EH (cell line): ENCODE data around the gene RNF215.

Source experiments
- DNase-seq: peaks from one replicate; pipeline ENCODE4 v3.0.0-alpha.2; 2015; ENCODE audit warnings: low read depth

RNF215 gene

DNA sequence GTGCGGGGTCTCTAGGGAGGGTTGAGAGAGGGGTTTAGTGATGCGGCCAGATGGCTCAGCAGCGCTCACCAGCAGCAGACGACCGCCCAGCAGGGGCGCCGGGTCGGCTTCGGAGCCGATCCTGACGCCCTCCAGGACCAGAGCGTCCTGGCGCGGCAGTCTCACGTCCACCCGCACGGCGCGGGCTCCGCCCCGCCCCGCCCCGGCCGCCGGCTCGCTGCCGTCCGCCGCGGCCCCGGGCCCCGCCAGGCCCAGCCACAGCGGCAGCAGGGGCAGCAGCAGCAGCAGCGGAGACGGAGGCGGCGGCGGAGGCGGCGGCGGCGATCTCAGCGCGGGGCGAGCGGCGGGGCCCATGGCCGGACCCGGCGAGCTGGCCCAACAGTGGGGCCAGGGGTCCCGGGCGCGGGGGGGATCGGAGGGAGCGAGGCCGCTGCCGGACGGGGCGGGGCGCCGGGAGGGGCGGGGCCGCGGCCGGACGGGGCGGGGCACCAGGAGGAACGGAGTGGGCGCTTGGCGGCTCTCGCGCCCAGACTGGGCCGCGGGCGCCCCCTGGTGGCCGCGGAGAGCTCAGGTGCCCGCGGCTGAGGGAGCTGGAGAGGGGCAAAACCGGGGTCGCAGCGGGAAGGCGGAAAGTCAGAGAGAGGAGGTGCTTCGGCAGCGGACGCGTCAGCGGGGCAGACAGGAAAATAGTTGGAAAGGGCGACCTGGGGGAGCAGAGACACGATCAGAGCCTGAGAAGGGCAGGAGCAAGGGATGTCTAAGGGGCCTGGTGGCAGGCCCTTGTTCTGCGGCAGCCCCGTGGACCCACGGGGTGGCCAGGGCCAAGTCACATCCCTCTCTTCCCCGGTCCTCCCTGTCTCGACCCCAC, at the start of gene RNF215:
Gene RNF215, minus strand, starts transcription at position 452 of the 868 bp plus-strand sequence. Its CDS starts 98 bp downstream, at position 354.
- DNase-seq, result peak; percentile 80

DNA sequence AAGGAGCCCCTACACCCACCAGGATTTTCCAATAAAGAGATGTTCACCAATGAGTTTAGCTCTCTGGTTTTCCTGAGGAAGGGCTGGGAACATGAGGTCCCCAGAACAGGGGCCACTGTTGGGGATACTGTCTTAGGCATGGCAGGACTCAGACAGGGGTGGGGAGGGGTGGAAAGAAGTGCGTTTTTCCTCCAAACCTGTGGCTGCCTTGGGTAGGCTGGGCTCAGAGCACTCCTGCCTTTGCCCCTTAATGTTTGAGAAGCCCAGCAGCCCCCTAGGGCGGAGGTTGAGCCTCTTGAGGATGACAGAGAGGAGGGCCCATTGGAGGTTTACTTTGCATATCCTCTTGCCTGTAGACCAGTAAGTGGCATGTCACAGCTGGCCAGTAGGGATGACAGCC, 49.0 kb upstream of the RNF215 start:
- no peak for DNase-seq

DNA sequence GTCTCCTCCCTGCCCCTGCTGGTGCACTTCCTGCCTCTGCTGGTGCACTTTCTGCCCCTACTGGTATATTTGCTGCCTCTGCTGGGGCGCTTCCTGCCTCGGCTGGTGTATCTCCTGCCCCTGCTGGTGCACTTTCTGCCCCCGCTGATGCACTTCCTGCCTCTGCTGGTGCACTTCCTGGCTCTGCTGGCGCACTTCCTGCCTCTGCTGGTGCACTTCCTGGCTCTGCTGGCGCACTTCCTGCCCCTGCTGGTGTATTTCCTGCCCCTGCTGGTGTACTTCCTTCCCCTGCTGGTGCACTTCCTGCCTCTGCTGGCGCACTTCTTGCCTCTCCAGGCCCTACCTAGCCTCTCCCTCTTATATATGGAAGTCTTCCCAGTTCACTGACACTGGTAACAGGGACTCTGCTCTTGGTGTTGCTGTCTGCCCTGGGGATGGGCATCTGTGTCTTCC, 48.5 kb upstream of the RNF215 start:
- DNase-seq, result no peak

DNA sequence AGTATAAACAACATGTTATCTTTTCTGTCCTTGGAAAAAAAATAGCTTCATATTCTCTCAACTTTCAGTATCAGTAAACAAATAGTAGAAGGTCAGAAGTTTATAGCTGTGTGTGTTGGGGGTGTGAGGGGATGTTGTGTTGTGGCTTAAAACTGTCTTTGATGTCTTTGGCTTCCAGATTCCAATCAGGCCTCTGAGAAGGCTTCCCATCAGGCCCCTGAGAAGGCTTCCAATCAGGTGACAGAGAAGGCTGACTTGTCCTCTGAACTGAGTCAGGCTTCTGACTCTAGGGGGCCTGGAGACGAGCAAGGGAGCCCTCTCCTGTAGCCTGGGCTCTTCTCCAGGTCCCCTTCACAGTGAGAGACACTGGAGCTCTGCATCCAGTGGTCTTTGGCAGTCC, 47.6 kb upstream of the RNF215 start:
- DNase-seq, result no peak

DNA sequence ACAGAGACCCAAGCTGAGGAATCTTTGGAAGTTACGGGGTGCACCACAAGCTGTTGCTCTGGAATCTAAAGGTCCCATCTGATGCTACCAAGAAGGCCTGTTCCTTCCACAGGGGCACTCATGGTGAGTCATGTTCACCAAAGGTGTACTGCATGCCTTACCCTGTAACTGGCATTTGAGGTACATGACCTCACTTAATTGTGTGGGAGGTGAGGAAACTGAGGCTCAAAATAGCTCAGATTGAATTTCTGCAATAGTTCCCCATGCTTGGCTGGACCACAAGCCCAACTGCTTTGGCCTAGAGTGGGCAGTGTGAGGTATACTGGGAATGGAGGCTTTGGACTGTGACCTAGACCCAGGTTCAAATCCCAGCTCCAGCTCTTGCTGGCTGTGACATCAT, 46.6 kb upstream of the RNF215 start:
- no peak for DNase-seq

DNA sequence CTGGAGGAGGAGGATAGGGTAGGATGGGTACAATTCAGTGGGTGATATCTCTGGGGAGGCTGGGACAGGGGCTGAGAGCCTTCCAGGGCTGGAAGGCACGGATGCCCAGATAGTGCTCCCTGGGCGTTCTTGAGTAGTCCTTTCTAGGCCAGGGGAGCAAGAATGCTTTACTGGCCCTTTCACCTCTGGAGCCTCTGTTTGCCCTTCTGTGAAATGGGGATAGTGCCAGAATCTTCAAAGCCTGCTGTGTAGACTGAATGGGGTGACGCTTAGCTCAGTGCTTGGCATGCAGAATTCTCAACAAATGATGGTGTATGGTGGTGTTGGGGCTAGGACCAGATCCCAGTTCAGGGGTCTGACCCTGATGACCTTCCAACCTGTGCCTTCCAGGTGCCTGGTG, 46.0 kb upstream of the RNF215 start:
- no peak for DNase-seq

DNA sequence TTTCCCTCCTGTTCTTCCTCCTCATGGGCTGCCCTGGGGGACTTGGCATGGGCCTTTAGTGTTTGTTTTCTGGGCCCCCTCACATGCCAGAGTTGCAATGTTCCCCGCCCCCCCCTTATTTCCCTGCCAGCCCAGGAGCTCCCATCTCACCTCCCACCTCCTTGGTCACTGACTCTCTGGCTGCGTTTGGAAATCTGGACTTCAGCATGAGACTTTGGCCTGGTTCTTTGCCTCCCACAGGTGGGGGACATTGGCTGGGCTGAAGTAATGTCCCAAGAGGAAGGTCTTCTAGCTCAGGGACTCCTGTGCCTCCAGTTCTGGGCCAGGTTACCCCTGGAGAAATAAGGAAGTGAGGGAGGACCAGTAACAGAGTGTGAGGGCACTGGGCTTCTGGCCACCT, 45.3 kb upstream of the RNF215 start:
- no peak for DNase-seq

DNA sequence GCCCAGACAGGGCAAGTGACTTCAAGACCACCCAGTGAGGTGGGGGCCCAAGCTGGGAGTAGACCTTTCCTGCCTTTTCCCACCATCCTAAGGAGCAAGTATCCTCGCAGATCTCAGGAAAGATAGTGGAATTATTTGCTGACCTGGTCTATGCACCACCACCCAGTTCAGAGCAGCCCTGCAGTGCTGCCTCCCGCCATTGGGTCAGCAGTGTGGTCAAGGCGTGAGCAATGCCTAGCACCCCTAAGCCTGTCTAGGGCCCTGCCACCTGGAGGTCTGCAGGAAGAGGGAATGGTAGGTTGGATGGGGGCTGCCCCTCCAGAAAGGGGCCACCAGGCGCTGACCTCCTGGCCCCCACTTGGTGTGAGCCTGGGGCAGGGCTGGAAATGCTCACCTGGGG, 44.9 kb upstream of the RNF215 start:
- DNase-seq, result no peak

DNA sequence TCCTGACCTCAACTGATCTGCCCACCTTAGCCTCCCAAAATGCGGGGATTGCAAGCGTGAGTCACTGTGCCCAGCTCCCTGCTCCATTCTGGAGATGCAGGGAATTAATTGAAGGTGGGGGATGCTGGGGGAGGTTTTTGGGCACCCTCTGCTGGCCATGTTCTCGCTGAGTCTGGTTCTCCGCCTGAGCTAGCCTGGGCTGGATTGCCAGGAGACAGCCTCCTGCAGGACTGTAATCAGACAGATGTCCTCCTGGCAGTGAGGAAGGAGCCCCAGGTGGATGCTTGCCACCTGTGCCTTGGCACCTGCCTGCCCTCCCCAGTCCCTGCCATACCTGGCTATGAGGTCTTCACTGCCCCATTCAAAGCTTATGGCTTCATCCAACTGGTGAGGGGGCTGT, 43.7 kb upstream of the RNF215 start:
- DNase-seq, result no peak

DNA sequence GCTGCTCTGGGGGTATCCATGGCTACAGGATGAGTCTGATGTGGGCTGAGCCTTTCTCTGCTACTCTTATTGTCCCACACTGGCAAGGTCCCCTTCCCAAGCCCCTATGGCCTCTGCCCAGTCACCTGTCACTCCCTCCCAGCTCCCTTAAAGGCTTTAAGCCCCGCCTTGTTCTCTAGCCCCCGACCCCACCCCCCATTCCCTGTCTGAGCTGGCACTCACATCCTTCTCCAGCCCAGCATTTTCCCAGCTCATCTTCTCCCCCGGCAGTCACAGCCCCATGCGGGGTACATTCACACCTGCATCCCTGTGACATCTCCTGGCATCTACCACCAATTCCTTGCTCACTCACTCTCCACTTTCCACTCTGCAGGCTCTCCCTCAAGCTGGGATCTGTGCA, 42.7 kb upstream of the RNF215 start:
- DNase-seq, result no peak

DNA sequence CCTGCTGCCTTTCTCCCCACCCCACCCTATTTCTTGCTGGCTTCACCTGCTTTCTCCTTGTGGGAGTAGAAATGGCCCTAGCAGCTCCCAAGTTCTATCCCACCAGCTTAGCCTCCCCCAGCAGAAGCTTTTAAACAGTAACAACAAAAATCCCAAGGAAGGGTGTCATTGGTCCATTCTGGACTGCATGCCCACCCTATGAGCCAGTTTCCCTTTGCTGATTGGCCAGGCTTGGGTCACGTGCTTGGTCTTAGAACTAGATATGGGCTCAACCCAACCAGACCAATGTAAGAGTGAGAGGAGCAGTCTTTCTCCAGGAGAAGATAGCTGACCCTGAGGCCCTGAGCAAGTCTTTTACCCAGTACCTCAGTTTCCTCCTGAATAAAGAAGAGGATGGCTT, 40.7 kb upstream of the RNF215 start:
- DNase-seq, result no peak

DNA sequence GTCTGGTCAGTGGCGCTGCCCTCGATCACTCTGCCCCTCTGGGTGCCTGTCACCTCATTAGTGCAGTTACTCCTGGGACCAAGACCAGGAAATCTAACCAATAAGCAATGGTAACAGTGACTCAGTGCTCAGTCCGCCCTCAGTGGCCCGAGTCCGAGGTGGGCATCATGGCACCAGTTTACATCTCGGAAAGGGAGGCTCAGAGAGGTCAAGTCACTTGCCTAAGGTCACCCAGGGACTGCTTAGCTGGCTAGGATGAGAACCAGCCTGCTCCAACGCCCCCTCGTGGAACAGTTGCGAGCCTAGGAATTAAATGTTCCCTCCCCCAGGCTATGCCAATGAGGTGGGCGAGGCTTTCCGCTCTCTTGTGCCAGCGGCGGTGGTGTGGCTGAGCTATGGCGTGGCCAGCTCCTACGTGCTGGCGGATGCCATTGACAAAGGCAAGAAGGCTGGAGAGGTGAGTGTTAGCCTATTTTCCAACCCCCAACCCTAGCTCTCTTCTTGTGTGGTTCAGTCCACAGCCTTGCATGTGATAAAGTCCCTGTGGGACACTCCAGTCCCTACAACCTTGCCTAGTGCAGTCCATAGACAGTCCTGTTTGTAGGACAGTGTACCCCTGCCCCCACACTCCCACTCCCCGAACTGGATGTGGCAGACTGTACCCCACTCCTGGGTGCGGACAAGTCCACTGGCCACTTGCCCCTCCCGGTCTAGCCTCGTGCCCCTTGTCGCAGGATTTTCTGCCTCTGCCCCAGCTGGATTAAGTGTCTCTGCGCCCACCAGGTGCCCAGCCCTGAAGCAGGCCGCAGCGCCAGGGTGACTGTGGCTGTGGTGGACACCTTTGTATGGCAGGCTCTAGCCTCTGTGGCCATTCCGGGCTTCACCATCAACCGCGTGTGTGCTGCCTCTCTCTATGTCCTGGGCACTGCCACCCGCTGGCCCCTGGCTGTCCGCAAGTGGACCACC, 39.5 kb upstream of the RNF215 start:
- DNase-seq, result peak; percentile 77

DNA sequence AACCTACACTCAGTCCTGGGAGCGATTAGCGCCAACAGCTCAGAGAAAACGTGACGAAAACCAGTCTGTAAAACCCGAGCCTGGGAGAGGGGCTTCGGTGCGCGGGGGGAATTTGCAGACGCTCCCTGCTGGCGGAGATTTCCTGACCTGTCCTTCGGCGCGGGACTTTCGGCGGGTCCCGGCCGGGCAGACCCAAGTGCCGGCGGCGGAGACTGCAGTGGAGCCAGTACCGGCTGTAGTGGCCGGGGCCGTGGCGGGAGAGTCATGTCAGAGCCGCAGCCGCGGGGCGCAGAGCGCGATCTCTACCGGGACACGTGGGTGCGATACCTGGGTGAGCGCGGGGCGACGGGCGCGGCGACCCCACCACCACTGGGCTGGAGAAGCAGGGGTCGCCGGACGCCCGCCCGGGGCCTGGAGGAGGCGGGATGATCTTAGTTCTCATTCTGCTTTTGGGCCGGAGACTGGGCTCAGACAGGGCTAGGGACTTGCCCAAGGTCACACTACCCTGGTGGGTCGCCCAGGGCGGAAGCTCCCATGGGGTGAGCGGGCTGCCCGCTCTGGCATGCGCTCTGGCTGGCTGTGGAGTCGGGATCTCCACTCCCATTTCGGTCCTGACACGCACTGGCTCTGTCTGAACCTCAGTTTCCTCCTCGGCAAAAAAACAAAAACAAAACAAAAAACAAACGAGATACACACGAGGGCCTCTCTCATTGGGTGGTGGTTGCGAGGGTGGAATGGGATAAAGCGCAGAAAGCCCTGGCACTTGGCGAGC, 38.6 kb upstream of the RNF215 start, which contains the start of gene MTFP1:
Gene MTFP1, plus strand, starts transcription at position 153 of the 772 bp plus-strand sequence. Its CDS starts 112 bp downstream, at position 265.
- peak; percentile 69 for DNase-seq

DNA sequence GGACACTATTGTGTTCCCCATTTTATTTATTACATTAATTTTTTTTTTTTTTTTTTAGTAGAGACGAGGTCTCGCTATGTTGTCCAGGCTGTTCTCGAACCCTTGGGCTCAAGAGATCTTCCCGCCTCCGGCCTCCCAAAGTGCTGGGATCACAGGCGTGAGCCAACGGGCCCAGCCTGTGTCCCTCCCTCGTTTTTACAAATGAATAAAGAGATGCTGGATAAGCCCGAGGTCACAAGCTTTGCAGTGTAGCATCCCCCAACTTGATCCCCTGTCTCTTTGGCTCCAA, 38.1 kb upstream of the RNF215 start:
- DNase-seq, result no peak

DNA sequence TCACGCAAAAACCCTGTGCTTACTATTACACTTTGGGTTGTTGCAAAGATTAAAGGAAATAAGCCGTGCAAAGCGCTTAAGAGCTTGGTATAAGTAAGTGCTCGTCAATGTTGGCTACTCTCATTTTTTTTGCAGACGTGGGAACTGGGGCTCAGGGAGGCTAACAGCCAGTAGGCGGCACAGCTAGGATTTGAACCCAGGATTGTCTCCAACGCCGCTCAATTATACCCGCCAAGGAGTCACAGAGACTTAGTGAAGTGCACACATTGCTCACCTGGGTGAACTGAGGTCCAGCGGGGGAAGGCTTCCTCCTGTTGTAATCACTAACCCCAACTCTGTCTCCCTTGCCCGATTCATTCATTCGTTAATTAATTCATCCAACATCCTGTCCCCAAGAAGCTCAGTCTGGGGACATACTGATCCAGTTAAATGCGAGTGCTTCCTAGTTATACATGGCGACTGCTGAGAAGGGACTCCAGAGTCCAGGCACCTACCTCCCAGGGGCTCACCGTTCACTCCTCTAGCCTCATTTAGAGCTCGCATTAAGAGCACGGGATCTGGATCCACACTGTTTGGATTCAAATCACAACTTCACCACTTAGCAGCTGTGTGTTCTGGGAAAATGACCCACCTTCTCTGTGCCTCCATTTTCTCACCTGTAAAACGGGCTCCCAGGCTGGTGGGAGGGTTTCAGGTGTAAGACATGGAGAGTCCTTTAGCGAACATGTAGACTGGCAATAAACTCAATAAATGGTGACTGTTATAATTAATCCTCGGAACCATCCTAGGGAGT, 37.5 kb upstream of the RNF215 start:
- DNase-seq, result peak; percentile 52

DNA sequence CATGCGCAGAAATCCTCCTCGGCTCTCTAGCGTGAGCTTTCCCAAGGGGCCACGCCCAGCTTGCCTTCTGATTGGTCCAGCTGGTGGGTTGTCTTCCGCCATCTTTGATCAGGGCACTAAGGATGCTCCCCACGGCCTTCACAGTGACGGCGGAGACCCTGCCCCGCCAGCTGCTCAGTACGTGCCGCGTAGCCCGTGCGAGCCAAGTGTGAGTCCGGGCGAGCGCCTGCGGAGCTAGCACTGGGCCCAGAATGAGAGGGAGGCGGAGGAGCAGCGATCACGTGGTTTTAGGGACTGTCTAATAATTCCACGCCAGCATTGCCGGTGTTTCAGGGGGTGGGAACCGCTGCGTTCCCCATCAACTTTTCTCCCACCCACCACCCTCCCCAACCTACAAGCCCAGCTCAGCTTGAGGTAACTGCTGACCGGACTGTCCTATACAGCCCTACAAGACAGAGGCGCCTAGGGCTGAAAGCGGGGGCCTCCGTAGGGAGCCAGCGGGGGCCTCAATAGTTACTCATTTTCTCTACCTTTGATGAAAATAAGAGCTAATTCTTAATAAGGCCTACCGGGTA, 36.8 kb upstream of the RNF215 start:
- DNase-seq, result peak; percentile 100

DNA sequence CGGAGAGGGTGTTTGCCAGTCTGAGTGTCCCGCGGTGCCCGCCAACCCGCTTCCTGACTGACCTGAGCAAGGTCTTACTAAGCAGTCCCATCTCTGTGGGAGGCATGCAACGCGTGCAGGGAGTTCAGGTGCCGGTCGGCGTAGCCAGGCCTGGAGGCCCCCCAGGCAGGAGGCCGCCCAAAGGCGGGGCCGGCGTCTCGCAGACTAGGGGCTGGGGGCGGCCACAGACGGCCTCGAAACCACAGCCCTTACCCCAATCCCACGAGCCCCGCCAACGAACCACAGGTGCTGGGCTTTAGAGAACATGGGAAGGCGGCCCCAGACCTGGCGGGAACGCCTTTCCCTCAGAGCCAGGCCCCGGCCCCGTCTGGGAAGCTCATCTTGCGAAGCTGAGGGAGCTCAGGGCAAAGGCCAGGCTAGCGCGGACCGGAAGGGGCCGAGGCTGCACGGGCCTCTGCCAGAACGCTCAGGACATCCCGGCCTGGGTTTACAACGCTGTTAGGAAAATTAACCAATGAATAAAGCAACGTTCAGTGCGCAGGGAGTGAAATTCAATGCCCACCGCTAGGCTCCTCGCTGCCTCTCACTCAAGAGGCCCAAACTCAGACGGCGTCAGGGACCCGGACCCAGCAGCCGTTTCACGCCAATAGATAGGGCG, 36.2 kb upstream of the RNF215 start:
- DNase-seq, result no peak

DNA sequence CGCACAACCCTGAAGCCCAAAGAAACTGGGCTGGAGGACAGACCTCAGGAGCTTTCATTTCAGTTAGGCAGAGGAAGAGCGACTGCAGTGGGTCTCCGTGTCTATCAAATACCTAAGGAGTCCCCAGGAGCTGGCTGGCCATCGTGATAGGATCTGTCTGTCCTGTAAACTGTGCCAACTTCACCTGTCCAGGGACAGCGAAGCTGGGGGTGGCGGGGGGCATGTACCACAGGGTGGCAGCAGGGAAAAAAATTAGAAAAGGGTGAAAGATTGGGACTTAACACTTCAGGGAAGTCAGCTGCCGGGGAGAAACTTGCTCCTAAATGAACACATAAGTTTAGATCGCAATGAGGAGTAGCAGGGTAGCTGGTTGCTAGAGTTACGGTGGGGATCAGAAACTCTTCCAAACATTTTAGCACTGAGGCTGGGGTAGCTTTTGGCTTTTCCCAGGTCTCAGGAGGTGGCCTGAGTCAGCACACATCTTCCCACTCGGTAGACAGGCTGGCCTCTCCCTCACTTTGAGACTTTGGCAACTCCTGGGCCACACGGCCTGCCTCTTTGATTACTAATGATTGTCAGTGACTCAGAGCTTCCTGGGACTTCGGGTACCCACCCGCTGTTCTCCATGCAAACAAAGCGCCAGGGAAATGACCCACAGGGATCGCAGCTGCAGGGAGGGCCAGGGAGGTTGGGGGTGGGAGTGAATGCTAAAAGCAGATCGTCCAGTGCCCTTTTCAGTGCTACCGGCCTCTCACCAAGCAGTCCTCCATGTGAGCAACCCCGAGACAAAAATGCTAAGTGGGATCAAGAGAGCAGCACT, 35.5 kb upstream of the RNF215 start:
- DNase-seq, result peak; percentile 97

DNA sequence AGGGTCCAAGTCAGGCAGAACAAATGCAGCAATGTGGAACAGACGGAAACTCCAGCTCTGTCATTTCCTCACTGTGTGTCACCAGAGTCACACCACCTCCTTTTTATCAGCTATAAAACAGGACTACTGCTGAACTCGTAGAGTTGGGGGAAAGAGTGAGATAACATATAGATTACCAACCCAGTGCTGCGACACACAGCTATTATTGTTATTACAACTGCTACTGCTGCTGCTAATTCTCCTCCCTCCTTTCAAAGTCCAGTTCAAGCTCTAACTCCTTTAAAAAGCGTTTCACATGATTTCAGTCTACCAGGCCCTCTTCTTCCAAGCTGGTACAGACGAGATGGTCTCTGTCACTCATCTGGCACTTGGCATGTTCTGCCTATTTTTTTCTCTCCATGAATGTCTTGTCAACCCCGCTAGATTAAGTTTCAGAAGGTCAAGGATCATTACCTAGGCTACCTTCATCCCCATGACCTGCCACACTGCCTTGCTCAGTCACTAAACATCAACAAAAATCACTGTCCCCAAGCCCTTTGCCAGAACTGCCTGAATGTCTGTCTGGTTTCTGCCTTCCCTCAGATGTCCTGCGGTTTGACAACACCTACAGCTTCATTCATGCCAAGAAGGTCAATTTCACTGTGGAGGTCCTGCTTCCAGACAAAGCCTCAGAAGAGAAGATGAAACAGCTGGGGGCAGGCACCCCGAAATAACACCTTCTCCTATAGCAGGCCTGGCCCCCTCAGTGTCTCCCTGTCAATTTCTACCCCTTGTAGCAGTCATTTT, 34.7 kb upstream of the RNF215 start:
- peak; percentile 24 for DNase-seq
